Osteoblast (primary cell): ENCODE measurements around the gene LMO7. TPM values are rescaled to one million over a fixed set of nuclear protein-coding genes. Genes with fewer than 3 reads are reported as not detected.

Source experiments
- DNase-seq: peaks from one replicate; pipeline ENCODE4 v3.0.0; 2011; ENCODE audit warnings: low spot score, mixed read lengths; ENCODE audit not compliant: insufficient read length; ENCODE audit errors: missing footprints
- H2AFZ ChIP-seq: 2 replicates; pipeline ENCODE4 v1.6.0; 2011; ENCODE audit warnings: mild to moderate bottlenecking, low read length
- H3K27ac ChIP-seq: 2 replicates; pipeline ENCODE4 v1.5.1; 2011; ENCODE audit warnings: mild to moderate bottlenecking, low read depth, low read length, moderate library complexity
- H3K27me3 ChIP-seq: 2 replicates; pipeline ENCODE4 v1.6.0; 2012; ENCODE audit warnings: mild to moderate bottlenecking, control low read depth, inconsistent platforms, low read length, moderate library complexity; ENCODE audit not compliant: insufficient read depth
- H3K36me3 ChIP-seq: 2 replicates; pipeline ENCODE4 v1.5.1; 2011; ENCODE audit warnings: mild to moderate bottlenecking, low read length, control low read depth, moderate library complexity; ENCODE audit not compliant: insufficient read depth
- H3K4me1 ChIP-seq: 2 replicates; pipeline ENCODE4 v1.5.1; 2011; ENCODE audit warnings: mild to moderate bottlenecking, low read length, control low read depth, moderate library complexity; ENCODE audit not compliant: insufficient read depth
- H3K4me2 ChIP-seq: 2 replicates; pipeline ENCODE4 v1.6.0; 2011; ENCODE audit warnings: mild to moderate bottlenecking, low read length; ENCODE audit not compliant: insufficient read depth
- H3K4me3 ChIP-seq: fragments of 200-600 bp; sonication (generic); 3 replicates; pipeline ENCODE4 v1.5.1; 2012; ENCODE audit warnings: mild to moderate bottlenecking, low read length, inconsistent platforms; ENCODE audit not compliant: insufficient read depth
- H3K79me2 ChIP-seq: 2 replicates; pipeline ENCODE4 v1.6.0; 2012; ENCODE audit warnings: mild to moderate bottlenecking, low read length, control low read depth, inconsistent platforms; ENCODE audit not compliant: insufficient read depth
- H3K9me3 ChIP-seq: 2 replicates; pipeline ENCODE4 v1.5.1; 2011; ENCODE audit warnings: low read depth, low read length, control low read depth
- H4K20me1 ChIP-seq: 2 replicates; pipeline ENCODE4 v1.6.0; 2012; ENCODE audit warnings: mild to moderate bottlenecking, low read length, control low read depth; ENCODE audit not compliant: insufficient read depth
- total RNA-seq: library from RNA; depleted of rRNA; stranded (reverse); fragments of >200 nt; gene quantifications from 2 replicates; pipeline ENCODE4 v1.2.3, GENCODE V29; 2012
- TF ChIP-seq, protein P1 (sequence below): IDR thresholded peaks from 2 replicates; pipeline ENCODE4 v1.5.1; 2011; ENCODE audit warnings: mild to moderate bottlenecking, low read depth, low read length, moderate library complexity; ENCODE audit errors: extremely low read depth

The LMO7 gene
- total RNA-seq, 1 donor = 536 TPM

DNA sequence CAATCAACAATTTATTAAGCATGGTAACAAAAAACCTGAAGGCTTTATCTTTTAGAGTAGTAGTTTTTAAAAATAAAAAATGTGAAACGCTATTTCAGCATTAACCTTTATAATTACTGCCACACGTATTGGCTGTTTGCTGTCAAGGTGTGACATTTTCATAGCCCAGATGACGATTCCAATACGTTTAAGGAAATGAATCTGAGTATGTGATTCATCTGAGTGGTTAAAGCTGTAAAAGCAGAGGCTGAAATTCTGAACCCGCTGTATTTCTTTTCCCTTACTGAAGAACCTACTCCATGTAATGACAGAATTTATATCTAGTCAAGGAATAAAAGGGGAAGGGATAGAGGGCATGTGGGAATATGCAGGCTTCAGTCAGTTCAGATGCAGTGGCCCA is 166.0 kb downstream of the LMO7 start:
- peaks cover 97% of the 10 kb centered on the region for H3K36me3 ChIP-seq
- H3K79me2 ChIP-seq = peaks cover 92% of the 10 kb centered on the region
- H3K4me1 ChIP-seq = peaks cover 67% of the 10 kb centered on the region
- no peak for DNase-seq
- H3K4me3 ChIP-seq = no peak overlapping the region
- H2AFZ ChIP-seq = no peak overlapping the region
- no peaks in the 10 kb centered on the region for H3K27me3 ChIP-seq
- H3K27ac ChIP-seq = peak overlapping the region; percentile 65
- H4K20me1 ChIP-seq = peaks cover 70% of the 10 kb centered on the region
- H3K9me3 ChIP-seq = no peaks in the 10 kb centered on the region
- H3K4me2 ChIP-seq = no peak overlapping the region
- TF ChIP-seq, protein P1, sequence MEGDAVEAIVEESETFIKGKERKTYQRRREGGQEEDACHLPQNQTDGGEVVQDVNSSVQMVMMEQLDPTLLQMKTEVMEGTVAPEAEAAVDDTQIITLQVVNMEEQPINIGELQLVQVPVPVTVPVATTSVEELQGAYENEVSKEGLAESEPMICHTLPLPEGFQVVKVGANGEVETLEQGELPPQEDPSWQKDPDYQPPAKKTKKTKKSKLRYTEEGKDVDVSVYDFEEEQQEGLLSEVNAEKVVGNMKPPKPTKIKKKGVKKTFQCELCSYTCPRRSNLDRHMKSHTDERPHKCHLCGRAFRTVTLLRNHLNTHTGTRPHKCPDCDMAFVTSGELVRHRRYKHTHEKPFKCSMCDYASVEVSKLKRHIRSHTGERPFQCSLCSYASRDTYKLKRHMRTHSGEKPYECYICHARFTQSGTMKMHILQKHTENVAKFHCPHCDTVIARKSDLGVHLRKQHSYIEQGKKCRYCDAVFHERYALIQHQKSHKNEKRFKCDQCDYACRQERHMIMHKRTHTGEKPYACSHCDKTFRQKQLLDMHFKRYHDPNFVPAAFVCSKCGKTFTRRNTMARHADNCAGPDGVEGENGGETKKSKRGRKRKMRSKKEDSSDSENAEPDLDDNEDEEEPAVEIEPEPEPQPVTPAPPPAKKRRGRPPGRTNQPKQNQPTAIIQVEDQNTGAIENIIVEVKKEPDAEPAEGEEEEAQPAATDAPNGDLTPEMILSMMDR = no peak

DNA sequence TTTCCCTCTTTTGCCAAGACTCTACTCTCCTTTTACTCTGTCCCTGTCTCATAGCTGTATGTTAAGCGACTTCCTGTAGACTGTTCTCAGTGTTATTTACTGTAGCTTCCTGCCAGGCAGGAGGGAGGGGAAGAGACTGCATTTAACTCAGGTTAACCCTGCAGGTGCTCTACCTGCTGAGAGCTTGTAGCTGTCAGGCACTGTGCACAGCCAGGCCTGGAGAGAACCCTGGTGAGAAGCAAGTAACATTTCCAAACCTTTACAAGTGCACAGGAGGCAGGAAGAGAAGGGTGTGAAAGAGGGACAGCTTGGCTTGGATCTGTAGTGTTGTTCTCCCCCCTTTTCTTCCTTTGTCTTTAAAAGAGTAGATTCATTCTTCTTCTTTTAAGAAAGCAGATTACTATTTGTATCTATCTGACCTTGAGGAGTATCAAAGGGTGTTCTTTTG is 167.1 kb downstream of the LMO7 start:
- Histone ChIP-seq H3K4me2 (no peak overlapping the region), H3K4me1 (peaks cover 58% of the 10 kb centered on the region), H3K36me3 (peaks cover 98% of the 10 kb centered on the region), H3K27ac (peak overlapping the region; percentile 37), H3K4me3 (no peak overlapping the region), H3K9me3 (no peaks in the 10 kb centered on the region), H3K79me2 (peaks cover 93% of the 10 kb centered on the region), H3K27me3 (no peaks in the 10 kb centered on the region), H2AFZ (no peak overlapping the region), H4K20me1 (peaks cover 67% of the 10 kb centered on the region)
- TF ChIP-seq, protein P1 = no peak
- DNase-seq = no peak

DNA sequence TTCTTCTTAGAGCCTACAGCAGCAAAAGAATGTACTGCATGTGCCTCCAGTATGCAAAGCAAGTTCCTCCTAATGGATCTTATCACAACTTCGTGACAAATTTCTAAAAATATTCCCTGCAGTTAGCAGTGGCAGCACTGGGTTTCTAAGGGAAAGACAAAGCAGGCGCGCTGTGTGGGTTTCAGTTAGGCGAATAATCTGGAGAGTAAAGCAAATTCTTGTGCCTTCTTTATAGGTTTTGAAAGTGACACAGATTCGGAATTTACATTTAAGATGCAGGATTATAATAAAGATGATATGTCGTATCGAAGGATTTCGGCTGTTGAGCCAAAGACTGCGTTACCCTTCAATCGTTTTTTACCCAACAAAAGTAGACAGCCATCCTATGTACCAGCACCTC is 167.9 kb downstream of the LMO7 start:
- Histone ChIP-seq H3K4me3 (no peak overlapping the region), H3K36me3 (peaks cover 96% of the 10 kb centered on the region)

DNA sequence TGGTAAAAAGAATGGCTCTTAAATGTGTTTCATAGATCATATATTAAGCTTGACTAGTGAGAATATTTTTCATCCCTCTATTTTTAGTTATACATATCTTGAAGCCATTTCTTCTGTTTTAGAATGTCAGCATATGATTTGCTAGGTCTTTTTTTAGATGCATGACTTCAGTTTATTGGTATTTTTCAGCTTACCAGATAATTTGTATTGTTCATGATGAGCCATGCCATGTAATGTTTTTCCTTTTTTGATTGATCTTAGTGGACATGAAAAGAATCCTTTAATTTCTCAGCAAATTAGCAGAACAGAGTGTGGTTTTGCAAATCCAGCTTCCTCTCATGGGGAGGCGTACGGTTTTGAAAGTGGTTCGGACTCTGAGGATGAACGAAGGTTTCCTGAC is 168.5 kb downstream of the LMO7 start:
- Histone ChIP-seq H3K9me3 (no peaks in the 10 kb centered on the region), H3K27me3 (no peaks in the 10 kb centered on the region), H2AFZ (no peak overlapping the region), H3K4me2 (no peak overlapping the region), H4K20me1 (peaks cover 60% of the 10 kb centered on the region), H3K36me3 (peaks cover 94% of the 10 kb centered on the region), H3K79me2 (peaks cover 92% of the 10 kb centered on the region), H3K4me3 (no peak overlapping the region), H3K4me1 (peaks cover 46% of the 10 kb centered on the region), H3K27ac (peak overlapping the region; percentile 55)
- TF ChIP-seq, protein P1 = no peak
- DNase-seq = no peak

More for the DNA sequence above, 167.9 kb downstream of the LMO7 start:
- peaks cover 49% of the 10 kb centered on the region for H3K4me1 ChIP-seq
- no peaks in the 10 kb centered on the region for H3K9me3 ChIP-seq
- DNase-seq = no peak
- no peak overlapping the region for H2AFZ ChIP-seq
- H3K27me3 ChIP-seq = no peaks in the 10 kb centered on the region
- peaks cover 93% of the 10 kb centered on the region for H3K79me2 ChIP-seq
- peaks cover 60% of the 10 kb centered on the region for H4K20me1 ChIP-seq
- no peak overlapping the region for H3K4me2 ChIP-seq
- H3K27ac ChIP-seq = peak overlapping the region; percentile 55
- TF ChIP-seq, protein P1 = no peak
